IMR-90 (cell line): ENCODE results near the gene GALNT13. TPM values are rescaled to one million over a fixed set of nuclear protein-coding genes. Genes with fewer than 3 reads are reported as not detected.
A peak's percentile ranks its signal among the peaks of the same experiment; 100 is the strongest.

Experiments
- ATAC-seq: fragments of 200-7000 bp; cut with Tn5 transposase; 2 replicates; pipeline ENCODE4 v1.9.1; 2020; ENCODE audit warnings: low read depth, mild to moderate bottlenecking, moderate library complexity
- BruUV-seq: library from RNA; stranded (reverse); fragments of 400-500 nt; replicated peaks from 2 replicates; lab custom pipeline; 2021; lab: Mats Ljungman, UMichigan
- CTCF ChIA-PET: fragments of 300-600 bp; formaldehyde crosslinking; extraction: SDS; loops from one replicate; lab custom pipeline; 2021; ENCODE audit warnings: antibody characterized with exemption; lab: Yijun Ruan, JAX
- POLR2A ChIA-PET: fragments of 300-600 bp; sonication (Branson Sonifier 250); formaldehyde crosslinking; loops from one replicate; lab custom pipeline; 2022; ENCODE audit warnings: antibody characterized with exemption; ENCODE audit not compliant: unreplicated experiment; lab: Charles Lee
- DNase-seq: peaks from one replicate; pipeline ENCODE4 v3.0.0; 2013
- H2AFZ ChIP-seq: replicated peaks from 2 replicates; pipeline ENCODE3; 2013; ENCODE audit warnings: low read length, mild to moderate bottlenecking; ENCODE audit not compliant: poor library complexity
- H2AK5ac ChIP-seq: 2 replicates; pipeline ENCODE4 v1.6.1; 2013; ENCODE audit warnings: low read depth, low read length, inconsistent platforms
- H2AK9ac ChIP-seq: replicated peaks from 2 replicates; pipeline ENCODE3; 2013; ENCODE audit warnings: mild to moderate bottlenecking, low read depth, low read length, moderate library complexity; ENCODE audit not compliant: poor library complexity
- H2BK120ac ChIP-seq: 2 replicates; pipeline ENCODE4 v1.6.1; 2013; ENCODE audit warnings: low read depth, low read length, inconsistent platforms
- H2BK15ac ChIP-seq: 3 replicates; pipeline ENCODE4 v1.6.1; 2013; ENCODE audit warnings: low read depth, low read length, inconsistent platforms
- H2BK20ac ChIP-seq: 2 replicates; pipeline ENCODE4 v1.6.1; 2013; ENCODE audit warnings: low read depth, mild to moderate bottlenecking, inconsistent platforms, low read length, moderate library complexity
- H2BK5ac ChIP-seq: 2 replicates; pipeline ENCODE4 v1.6.1; 2013; ENCODE audit warnings: mild to moderate bottlenecking, low read depth, low read length, inconsistent platforms; ENCODE audit not compliant: poor library complexity, severe bottlenecking
- H3K14ac ChIP-seq: replicated peaks from 2 replicates; pipeline ENCODE4 v1.6.1; 2013; ENCODE audit warnings: low read depth, low read length, inconsistent platforms
- H3K18ac ChIP-seq: 2 replicates; pipeline ENCODE4 v1.6.1; 2013; ENCODE audit warnings: low read depth, low read length, control low read depth
- H3K23ac ChIP-seq: 2 replicates; pipeline ENCODE4 v1.6.1; 2013; ENCODE audit warnings: low read depth, low read length, inconsistent platforms
- H3K27ac ChIP-seq: 2 replicates; pipeline ENCODE4 v1.5.1; 2013; ENCODE audit warnings: mild to moderate bottlenecking, control low read depth, low read length; ENCODE audit not compliant: insufficient read depth
- H3K27me3 ChIP-seq: 2 replicates; pipeline ENCODE4 v1.6.1; 2013; ENCODE audit warnings: low read length; ENCODE audit not compliant: control insufficient read depth, insufficient read depth
- H3K36me3 ChIP-seq: 2 replicates; pipeline ENCODE4 v1.6.1; 2013; ENCODE audit warnings: low read length, mixed read lengths; ENCODE audit not compliant: control insufficient read depth, insufficient read depth
- H3K4ac ChIP-seq: 2 replicates; pipeline ENCODE4 v1.6.1; 2013; ENCODE audit warnings: low read depth, low read length, inconsistent platforms
- H3K4me1 ChIP-seq: 2 replicates; pipeline ENCODE4 v1.6.1; 2013; ENCODE audit warnings: low read length, mixed read lengths; ENCODE audit not compliant: control insufficient read depth, insufficient read depth
- H3K4me2 ChIP-seq: 2 replicates; pipeline ENCODE4 v1.6.1; 2013; ENCODE audit warnings: low read depth, mild to moderate bottlenecking, control low read depth, low read length, moderate library complexity
- H3K4me3 ChIP-seq: 2 replicates; pipeline ENCODE4 v1.5.1; 2013; ENCODE audit warnings: low read depth, mild to moderate bottlenecking, control low read depth, low read length, moderate library complexity; ENCODE audit not compliant: insufficient read depth
- H3K56ac ChIP-seq: 2 replicates; pipeline ENCODE4 v1.6.1; 2013; ENCODE audit warnings: low read length, inconsistent platforms; ENCODE audit not compliant: insufficient read depth; ENCODE audit errors: extremely low read depth
- H3K79me1 ChIP-seq, 2 experiments: 2 replicates each; pipeline ENCODE4 v1.6.1; 2013; ENCODE audit warnings: low read length in 2 of 2, inconsistent platforms in 1 of 2, low read depth in 1 of 2
- H3K9ac ChIP-seq: 2 replicates; pipeline ENCODE4 v1.6.1; 2013; ENCODE audit warnings: low read depth, low read length, control low read depth
- H3K9me1 ChIP-seq: 2 replicates; pipeline ENCODE4 v1.6.1; 2013; ENCODE audit warnings: low read length, inconsistent platforms; ENCODE audit not compliant: insufficient read depth
- H3K9me3 ChIP-seq: 2 replicates; pipeline ENCODE4 v1.6.1; 2013; ENCODE audit warnings: low read length; ENCODE audit not compliant: control insufficient read depth, insufficient read depth
- H4K20me1 ChIP-seq: 2 replicates; pipeline ENCODE4 v1.6.1; 2013; ENCODE audit warnings: low read length, inconsistent platforms; ENCODE audit not compliant: insufficient read depth
- H4K5ac ChIP-seq: 2 replicates; pipeline ENCODE4 v1.6.1; 2013; ENCODE audit warnings: mild to moderate bottlenecking, low read depth, low read length, control low read depth
- H4K8ac ChIP-seq, 2 experiments: 2 replicates each; pipeline ENCODE4 v1.6.1; 2013; ENCODE audit warnings: low read depth in 2 of 2, low read length in 2 of 2, control low read depth in 1 of 2, inconsistent platforms in 1 of 2
- H4K91ac ChIP-seq: 2 replicates; pipeline ENCODE4 v1.6.1; 2013; ENCODE audit warnings: low read depth, low read length, inconsistent platforms; ENCODE audit not compliant: insufficient read depth
- MAFK ChIP-seq: IDR thresholded peaks from 2 replicates; pipeline ENCODE4 v1.6.1; 2012; ENCODE audit warnings: low read depth, low read length, improper control_type of control experiment
- WGBS, 2 experiments: methylation state at CpG; one replicate each; pipeline versions ENCODE4 v1.1.5 to v1.1.7; 2013; ENCODE audit warnings: missing lambda C conversion rate in 2 of 2; ENCODE audit not compliant: insufficient read length in 1 of 2; ENCODE audit errors: extremely low coverage in 2 of 2; 5-methylcytosine and 5-hydroxymethylcytosine counted together
- dilution Hi-C: fragments of 300-500 bp; cut with HindIII; formaldehyde crosslinking; loops from one replicate; pipeline ENCODE4 v1.14.3; 2018; ENCODE audit warnings: low sequenced_read_pairs; ENCODE audit not compliant: unreplicated experiment
- in situ Hi-C: fragments of 300-500 bp; cut with MboI; formaldehyde crosslinking; loops from 3 replicates; pipeline ENCODE4 v1.14.3; 2019; ENCODE audit warnings: low sequenced_read_pairs, inconsistent platforms, mixed read lengths
- intact Hi-C: fragments of 100-400 bp; cut with micrococcal nuclease; formaldehyde crosslinking; loops from 2 replicates; pipeline ENCODE4 v1.10.0; 2022
- polyA plus RNA-seq, 3 experiments: library from polyadenylated mRNA; depleted of rRNA; stranded (reverse); fragments of >200 nt; gene quantifications; 2 replicates each; pipeline ENCODE4 v1.2.3, GENCODE V29; 2012; ENCODE audit warnings: low replicate concordance in 1 of 3
- total RNA-seq: library from RNA; depleted of rRNA; stranded (reverse); fragments of >200 nt; gene quantifications from 2 replicates; pipeline ENCODE4 v1.2.3, GENCODE V29; 2012

Gene GALNT13
- total and polyA plus RNA-seq, 2 of the 4 experiments (the other 2 are of a cell fraction), result 0.03 TPM; not detected in 1

GRCh38 chr2:153873052-153874048 lies 1.6 kb downstream of the GALNT13 start:
- no TSS peak for BruUV-seq
- Histone ChIP-seq H3K4me1 (no peaks in the 10 kb centered on the region), H3K79me1 (no peaks in the 10 kb centered on the region), H3K56ac (no peak overlapping the region), H4K20me1 (no peaks in the 10 kb centered on the region), H3K18ac (no peak overlapping the region), H2BK20ac (no peak overlapping the region), H3K36me3 (no peaks in the 10 kb centered on the region), H3K4me2 (no peak overlapping the region), H3K9me1 (no peaks in the 10 kb centered on the region), H3K23ac (no peak overlapping the region), H4K8ac (no peak overlapping the region), H2BK120ac (no peak overlapping the region), H3K27ac (no peak overlapping the region), H2AK5ac (no peak overlapping the region), H2AK9ac (no peak overlapping the region), H4K5ac (no peak overlapping the region), H3K4me3 (no peak overlapping the region), H2BK5ac (no peak overlapping the region), H3K9ac (no peak overlapping the region), H4K91ac (no peak overlapping the region), H2AFZ (no peak overlapping the region), H2BK15ac (no peak overlapping the region), H3K27me3 (no peaks in the 10 kb centered on the region), H3K9me3 (peaks cover 8% of the 10 kb centered on the region), H3K14ac (no peak overlapping the region), H3K4ac (no peak overlapping the region)
- no peak for TF ChIP-seq MAFK
- no peak for DNase-seq
- 0 out of 2 replicates have a peak, but pooled peaks have one; percentile 27 for ATAC-seq
- 0% methylated on average over 1 of the region's 36 CpGs; no CpG with 5 or more reads in 1 of the 2 experiments for WGBS, 2 experiments
- dilution Hi-C loops, result no loop called here
- in situ Hi-C loops, result no loop called here
- ChIA-PET CTCF (no interaction called here), POLR2A (no interaction called here)
- intact Hi-C loops, result loop anchor here (2.0 to 5.0 kb wide), 2 partner anchors 269 to 501 kb away; no protein-coding TSS in a partner anchor
